ENCODE data around the gene FSTL5. TPM values are rescaled to one million over a fixed set of nuclear protein-coding genes. Genes with fewer than 3 reads are reported as not detected.
A peak's percentile ranks its signal among the peaks of the same experiment; 100 is the strongest.

FSTL5 gene
- total RNA-seq, 1 experiment from 2014 or later = 29.4 TPM

- TF ChIP-seq CTCF (conservative IDR thresholded peaks at IDR 0.05) (no peak), EZH2 (IDR thresholded peaks at IDR 0.05; ENCODE audit: low read depth) (no peak)
- H3K27me3 ChIP-seq (ENCODE audit: insufficient read depth, low read depth) = no peaks in the 10 kb centered on the region
- intact Hi-C loops (cut with micrococcal nuclease; ENCODE audit: unreplicated experiment) = no loop called here
- no peaks in the 10 kb centered on the region for H4K20me1 ChIP-seq (ENCODE audit: insufficient read depth)
- no peaks in the 10 kb centered on the region for H3K79me2 ChIP-seq (ENCODE audit: low read depth)
- no peak overlapping the region for H3K4me3 ChIP-seq
- H3K4me2 ChIP-seq = no peak overlapping the region
- H3K9me3 ChIP-seq (ENCODE audit: insufficient read depth, low read depth) = no peaks in the 10 kb centered on the region
- CTCF ChIA-PET = no interaction called here
- no peaks in the 10 kb centered on the region for H3K36me3 ChIP-seq (ENCODE audit: low read depth)
- DNase-seq = no peak
- BruUV-seq (replicated peaks) = no TSS peak
- no peaks in the 10 kb centered on the region for H3F3A ChIP-seq (ENCODE audit: insufficient read depth, low read depth)
- no peak overlapping the region for H2AFZ ChIP-seq
- no peaks in the 10 kb centered on the region for H3K4me1 ChIP-seq (replicated peaks; ENCODE audit: insufficient read depth)
- H3K27ac ChIP-seq = no peak overlapping the region
- H3K9me2 ChIP-seq (ENCODE audit: insufficient read depth) = no peaks in the 10 kb centered on the region
- POLR2A ChIA-PET (ENCODE audit: unreplicated experiment) = no interaction called here
These were observed 153.4 kb downstream of the FSTL5 start for GRCh38 chr4:162010362-162010761.

- ChIA-PET CTCF (no interaction called here), POLR2A (ENCODE audit: unreplicated experiment) (no interaction called here)
- H3K27ac ChIP-seq = no peak overlapping the region
- no peak overlapping the region for H3K4me3 ChIP-seq
- H2AFZ ChIP-seq = 0 out of 2 replicates have a peak overlapping the region, but pooled peaks have one; percentile 22
- H3K36me3 ChIP-seq (ENCODE audit: low read depth) = no peaks in the 10 kb centered on the region
- intact Hi-C loops (cut with micrococcal nuclease; ENCODE audit: unreplicated experiment) = no loop called here
- BruUV-seq (replicated peaks) = no TSS peak
- no peak overlapping the region for H3K4me2 ChIP-seq
- H4K20me1 ChIP-seq (ENCODE audit: insufficient read depth) = no peaks in the 10 kb centered on the region
- no peaks in the 10 kb centered on the region for H3K79me2 ChIP-seq (ENCODE audit: low read depth)
- H3K9me3 ChIP-seq (ENCODE audit: insufficient read depth, low read depth) = no peaks in the 10 kb centered on the region
- H3K4me1 ChIP-seq (replicated peaks; ENCODE audit: insufficient read depth) = no peaks in the 10 kb centered on the region
- no peak for DNase-seq
- no peaks in the 10 kb centered on the region for H3F3A ChIP-seq (ENCODE audit: insufficient read depth, low read depth)
- no peaks in the 10 kb centered on the region for H3K9me2 ChIP-seq (ENCODE audit: insufficient read depth)
- H3K27me3 ChIP-seq (ENCODE audit: insufficient read depth, low read depth) = no peaks in the 10 kb centered on the region
- TF ChIP-seq EZH2 (IDR thresholded peaks at IDR 0.05; ENCODE audit: low read depth) = no peak
- no peak for TF ChIP-seq CTCF (conservative IDR thresholded peaks at IDR 0.05)
These were observed 171.5 kb downstream of the FSTL5 start for GRCh38 chr4:161992317-161992716.

DNA sequence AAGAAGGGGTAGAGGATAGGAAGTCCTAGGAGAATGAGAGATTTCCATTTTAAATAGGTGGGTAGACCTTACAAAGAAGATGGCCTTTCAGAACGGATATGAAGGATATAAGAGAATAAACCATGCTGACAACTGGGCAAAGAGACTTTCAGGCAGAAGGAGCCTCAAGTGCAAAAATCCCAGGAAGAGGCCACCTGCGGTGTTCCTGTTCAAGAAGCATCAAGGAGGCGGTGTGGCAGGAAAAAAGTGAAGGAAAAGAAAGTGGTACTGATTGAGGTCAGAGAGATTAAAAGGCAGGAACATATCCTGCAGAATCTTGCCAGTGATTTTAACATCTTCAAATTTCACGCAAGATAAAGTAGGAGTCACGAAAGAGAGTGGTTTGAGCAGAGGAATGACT lies 172.0 kb downstream of the FSTL5 start:
- Histone ChIP-seq H3K79me2 (ENCODE audit: low read depth) (no peaks in the 10 kb centered on the region), H3K9me2 (ENCODE audit: insufficient read depth) (no peaks in the 10 kb centered on the region), H3K4me1 (replicated peaks; ENCODE audit: insufficient read depth) (no peaks in the 10 kb centered on the region), H3F3A (ENCODE audit: insufficient read depth, low read depth) (no peaks in the 10 kb centered on the region), H3K4me2 (no peak overlapping the region), H3K9me3 (ENCODE audit: insufficient read depth, low read depth) (no peaks in the 10 kb centered on the region), H3K4me3 (no peak overlapping the region), H2AFZ (0 out of 2 replicates have a peak overlapping the region, but pooled peaks have one; percentile 22), H3K27me3 (ENCODE audit: insufficient read depth, low read depth) (no peaks in the 10 kb centered on the region), H3K36me3 (ENCODE audit: low read depth) (no peaks in the 10 kb centered on the region), H3K27ac (no peak overlapping the region), H4K20me1 (ENCODE audit: insufficient read depth) (no peaks in the 10 kb centered on the region)
- CTCF ChIA-PET = no interaction called here
- no peak for TF ChIP-seq CTCF (conservative IDR thresholded peaks at IDR 0.05)
- no peak for TF ChIP-seq EZH2 (IDR thresholded peaks at IDR 0.05; ENCODE audit: low read depth)
- no TSS peak for BruUV-seq (replicated peaks)
- no peak for DNase-seq
- intact Hi-C loops (cut with micrococcal nuclease; ENCODE audit: unreplicated experiment) = no loop called here
- POLR2A ChIA-PET (ENCODE audit: unreplicated experiment) = no interaction called here
